HCT116 (cell line): ENCODE measurements around the gene PHACTR4.
"Not testable (repeated sequence)": the region's sequence is repeated elsewhere in the genome, so short reads cannot be mapped to it uniquely, and the experiment has no call there.

ENCODE experiments used
- REST ChIP-seq: IDR thresholded peaks from 2 replicates; pipeline ENCODE4 v1.6.1; 2012; ENCODE audit warnings: low read depth
- SP1 ChIP-seq: IDR thresholded peaks from 2 replicates; pipeline ENCODE4 v1.6.1; 2012; ENCODE audit warnings: low read depth
- SRF ChIP-seq: IDR thresholded peaks from 2 replicates; pipeline ENCODE4 v1.6.1; 2012; ENCODE audit warnings: low read depth
- TF ChIP-seq, protein P1 (sequence below), 3 experiments: fragments of 200-600 bp in 1 of 3; sonication (generic) in 1 of 3; IDR thresholded peaks in 2 of 3; conservative IDR thresholded peaks in 1 of 3; 2 replicates each; pipeline ENCODE4 v1.5.1; 2012 to 2017; ENCODE audit warnings: low read depth in 2 of 3, low read length in 2 of 3, antibody characterized with exemption in 1 of 3, borderline replicate concordance in 1 of 3, control low read depth in 1 of 3, mild to moderate bottlenecking in 1 of 3, mixed read lengths in 1 of 3, mixed run types in 1 of 3, moderate library complexity in 1 of 3; ENCODE audit not compliant: insufficient read depth in 1 of 3

DNA sequence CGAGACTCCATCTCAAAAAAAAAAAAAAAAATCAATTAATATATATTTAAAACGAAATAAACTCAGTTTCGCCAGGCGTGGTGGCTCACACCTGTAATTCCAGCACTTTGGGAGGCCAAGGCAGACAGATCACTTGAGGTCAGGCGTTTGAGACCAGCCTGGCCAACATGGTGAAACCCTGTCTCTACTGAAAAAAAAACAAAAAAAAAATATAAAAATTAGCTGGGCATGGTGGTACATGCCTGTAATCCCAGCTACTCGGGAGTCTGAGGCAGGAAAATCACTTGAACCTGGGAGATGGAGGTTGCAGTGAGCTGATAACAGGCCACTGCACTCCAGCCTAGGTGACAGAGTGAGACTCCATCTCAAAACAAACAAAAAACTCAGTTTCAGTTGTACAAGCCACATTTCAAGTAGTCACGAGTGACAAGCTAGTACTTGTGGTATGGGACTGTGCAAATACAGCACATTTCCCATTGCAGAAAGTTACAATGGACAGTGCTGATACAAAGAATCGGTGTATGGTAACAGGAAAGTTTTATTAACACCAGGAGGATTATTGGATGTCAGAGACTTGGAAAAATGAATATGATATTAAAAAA, 172.0 kb downstream of the PHACTR4 start:
- TF ChIP-seq, protein P1, sequence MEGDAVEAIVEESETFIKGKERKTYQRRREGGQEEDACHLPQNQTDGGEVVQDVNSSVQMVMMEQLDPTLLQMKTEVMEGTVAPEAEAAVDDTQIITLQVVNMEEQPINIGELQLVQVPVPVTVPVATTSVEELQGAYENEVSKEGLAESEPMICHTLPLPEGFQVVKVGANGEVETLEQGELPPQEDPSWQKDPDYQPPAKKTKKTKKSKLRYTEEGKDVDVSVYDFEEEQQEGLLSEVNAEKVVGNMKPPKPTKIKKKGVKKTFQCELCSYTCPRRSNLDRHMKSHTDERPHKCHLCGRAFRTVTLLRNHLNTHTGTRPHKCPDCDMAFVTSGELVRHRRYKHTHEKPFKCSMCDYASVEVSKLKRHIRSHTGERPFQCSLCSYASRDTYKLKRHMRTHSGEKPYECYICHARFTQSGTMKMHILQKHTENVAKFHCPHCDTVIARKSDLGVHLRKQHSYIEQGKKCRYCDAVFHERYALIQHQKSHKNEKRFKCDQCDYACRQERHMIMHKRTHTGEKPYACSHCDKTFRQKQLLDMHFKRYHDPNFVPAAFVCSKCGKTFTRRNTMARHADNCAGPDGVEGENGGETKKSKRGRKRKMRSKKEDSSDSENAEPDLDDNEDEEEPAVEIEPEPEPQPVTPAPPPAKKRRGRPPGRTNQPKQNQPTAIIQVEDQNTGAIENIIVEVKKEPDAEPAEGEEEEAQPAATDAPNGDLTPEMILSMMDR (IDR thresholded peaks at IDR 0.05 in 2 of 3, conservative IDR thresholded peaks at IDR 0.05 in 1 of 3; ENCODE audit: borderline replicate concordance in 1 of 3, insufficient read depth in 1 of 3, low read depth in 2 of 3, low read length in 2 of 3) = not testable (repeated sequence)
- not testable (repeated sequence) for TF ChIP-seq REST, SRF, SP1
